K562 (cell line): ENCODE results near the gene ZDHHC22. TPM values are rescaled to one million over a fixed set of nuclear protein-coding genes. Genes with fewer than 3 reads are reported as not detected.

ENCODE experiments used
- CBX3 ChIP-seq, 2 experiments: IDR thresholded peaks; 1 replicate in 1 of 2; 2 replicates in 1 of 2; pipeline ENCODE4 v1.6.1; 2012; ENCODE audit warnings: inconsistent platforms in 2 of 2, low read length in 2 of 2, borderline replicate concordance in 1 of 2, control low read depth in 1 of 2
- CHD1 ChIP-seq: fragments of 200-600 bp; sonication (generic); IDR thresholded peaks from one replicate; pipeline ENCODE4 v1.6.1; 2012; ENCODE audit warnings: mild to moderate bottlenecking, moderate library complexity, low read length, inconsistent platforms
- ELF1 ChIP-seq: fragments of 200-800 bp; sonication (Bioruptor generic); IDR thresholded peaks from 2 replicates; pipeline ENCODE4 v1.6.1; 2016; ENCODE audit warnings: missing genetic modification characterization, missing compliant biosample characterization
- JUNB ChIP-seq: fragments of 450-650 bp; formaldehyde crosslinking; conservative IDR thresholded peaks from 2 replicates; pipeline ENCODE4 v1.4.0; 2020; ENCODE audit warnings: mild to moderate bottlenecking
- MAZ ChIP-seq, 2 experiments: fragments of 450-650 bp in 1 of 2; sonication (generic) in 1 of 2; formaldehyde crosslinking; IDR thresholded peaks in 1 of 2; conservative IDR thresholded peaks in 1 of 2; 2 replicates each; pipeline versions ENCODE4 v1.4.0 to v1.5.0; 2020; ENCODE audit warnings: mild to moderate bottlenecking in 1 of 2, missing genetic modification reagents in 1 of 2
- MIER1 ChIP-seq: fragments of 450-650 bp; IDR thresholded peaks from 2 replicates; pipeline ENCODE4 v1.6.1; 2016; ENCODE audit warnings: antibody characterized with exemption, mild to moderate bottlenecking, low read depth
- MYBL2 ChIP-seq, 2 experiments: fragments of 450-650 bp in 1 of 2; sonication (generic) in 1 of 2; formaldehyde crosslinking in 1 of 2; IDR thresholded peaks; 2 replicates each; pipeline versions ENCODE4 v1.6.1 to v1.8.1; 2017 to 2022; ENCODE audit warnings: borderline replicate concordance in 1 of 2, inconsistent platforms in 1 of 2, low read depth in 1 of 2, mild to moderate bottlenecking in 1 of 2, missing genetic modification reagents in 1 of 2, moderate library complexity in 1 of 2
- MYC ChIP-seq, 2 experiments: fragments of 250-450 bp in 1 of 2; sonication (Bioruptor Pico) in 1 of 2; IDR thresholded peaks; 2 replicates each; pipeline versions ENCODE4 v1.5.1 to v1.6.1; 2012 to 2021; ENCODE audit warnings: low read depth in 2 of 2, borderline replicate concordance in 1 of 2, improper control_type of control experiment in 1 of 2, low read length in 1 of 2, mild to moderate bottlenecking in 1 of 2, moderate library complexity in 1 of 2
- MYNN ChIP-seq, 2 experiments: sonication (generic); formaldehyde crosslinking in 1 of 2; IDR thresholded peaks; 2 replicates each; pipeline versions ENCODE4 v1.5.0 to v1.6.1; 2016 to 2020; ENCODE audit warnings: antibody characterized with exemption in 1 of 2, missing genetic modification reagents in 1 of 2
- NCOA1 ChIP-seq: fragments of 450-650 bp; IDR thresholded peaks from 2 replicates; pipeline ENCODE4 v1.6.1; 2016; ENCODE audit warnings: low read depth
- TEAD2 ChIP-seq: fragments of 450-650 bp; IDR thresholded peaks from 2 replicates; pipeline ENCODE4 v1.6.1; 2016; ENCODE audit warnings: missing genetic modification characterization, control low read depth, missing compliant biosample characterization
- TGIF2 ChIP-seq: sonication (generic); formaldehyde crosslinking; IDR thresholded peaks from 2 replicates; pipeline ENCODE4 v1.8.1; 2022; ENCODE audit warnings: mild to moderate bottlenecking, missing genetic modification reagents, moderate library complexity
- ZKSCAN3 ChIP-seq: fragments of 250-450 bp; sonication (Bioruptor Pico); IDR thresholded peaks from 2 replicates; pipeline ENCODE4 v1.4.0; 2020
- ZNF311 ChIP-seq: fragments of 250-450 bp; sonication (Bioruptor Pico); IDR thresholded peaks from 2 replicates; pipeline ENCODE4 v1.4.0; 2020; ENCODE audit warnings: mild to moderate bottlenecking, moderate library complexity
- ZNF347 ChIP-seq: fragments of 450-650 bp; formaldehyde crosslinking; IDR thresholded peaks from 2 replicates; pipeline ENCODE4 v1.4.0; 2020; ENCODE audit warnings: low read depth, mild to moderate bottlenecking, moderate library complexity
- polyA plus RNA-seq, 8 experiments: library from polyadenylated mRNA; depleted of rRNA in 4 of 8; stranded (reverse) in 5 of 8; unstranded in 3 of 8; fragments of >200 nt; fragmentation: Nextera tagmentation in 2 of 8; fragmentation: Illumina TruSeq in 1 of 8; extraction: Ambion mirVana in 2 of 8; extraction: Trizol in 1 of 8; gene quantifications; 2 replicates each; pipeline versions ENCODE4 v1.2.1 to v1.2.3, GENCODE V29; 2011 to 2014; ENCODE audit warnings: inconsistent platforms in 1 of 8, missing spikeins in 1 of 8
- total RNA-seq, 7 experiments: library from RNA; depleted of rRNA in 6 of 7; stranded (reverse); fragments of >200 nt in 6 of 7; fragmentation: Illumina TruSeq in 2 of 7; extraction: Trizol in 2 of 7; gene quantifications; 2 replicates each; pipeline versions ENCODE4 v1.2.1 to v1.2.3, GENCODE V29; 2011 to 2021; ENCODE audit warnings: low replicate concordance in 1 of 7
- TF ChIP-seq, protein P1 (sequence below): fragments of 250-450 bp; sonication (Bioruptor Pico); IDR thresholded peaks from 2 replicates; pipeline ENCODE4 v1.4.0; 2020; ENCODE audit warnings: mild to moderate bottlenecking, moderate library complexity, borderline replicate concordance
- TF ChIP-seq, protein P2 (sequence below): sonication (generic); formaldehyde crosslinking; IDR thresholded peaks from 2 replicates; pipeline ENCODE4 v1.9.0; 2022; ENCODE audit warnings: mild to moderate bottlenecking, missing genetic modification reagents
- TF ChIP-seq, protein P3 (sequence below): fragments of 250-450 bp; sonication (Bioruptor Pico); IDR thresholded peaks from 2 replicates; pipeline ENCODE4 v1.5.0; 2021
- TF ChIP-seq, protein P4 (sequence below): sonication (generic); formaldehyde crosslinking; IDR thresholded peaks from 2 replicates; pipeline ENCODE4 v1.8.0; 2023; ENCODE audit warnings: mild to moderate bottlenecking, missing genetic modification reagents
- TF ChIP-seq, protein P5 (sequence below): fragments of 450-650 bp; IDR thresholded peaks from 2 replicates; pipeline ENCODE4 v1.6.1; 2016; ENCODE audit warnings: borderline replicate concordance

Gene ZDHHC22
- total and polyA plus RNA-seq, 9 of the 15 experiments (the other 6 are each of a cell fraction or from before 2014, with no cell fraction given): not detected

DNA sequence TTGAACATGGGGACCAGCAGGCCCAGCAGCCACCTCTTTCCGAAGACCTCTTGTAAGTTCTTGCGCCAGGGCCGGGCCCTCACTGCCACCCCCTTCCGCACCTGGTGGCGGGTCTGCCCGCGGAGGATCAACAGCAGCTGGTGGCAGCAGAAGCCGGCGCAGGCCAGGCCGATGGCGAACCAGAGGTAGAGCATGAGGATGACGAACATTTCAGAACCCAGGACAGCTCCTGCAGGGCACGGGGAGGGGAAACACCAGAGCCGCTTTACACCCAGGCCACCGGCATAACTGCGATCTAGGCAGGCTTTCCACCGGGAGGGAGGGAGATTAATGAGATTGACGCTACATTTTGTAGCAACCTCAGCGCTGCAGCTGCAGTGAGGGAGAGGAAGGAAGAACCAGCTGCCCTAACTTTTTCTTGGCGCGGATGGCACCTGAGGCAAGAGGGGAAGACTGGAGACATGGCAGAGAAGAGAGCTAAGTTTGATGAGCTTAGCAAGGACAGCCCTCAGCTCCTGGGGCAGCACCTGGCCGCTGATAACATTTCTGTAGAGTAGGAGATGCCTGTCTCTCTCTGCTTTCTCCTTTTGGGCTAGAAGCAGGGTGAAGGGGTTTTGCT is 7.8 kb downstream of the ZDHHC22 start (continued):
- TF ChIP-seq, protein P1, sequence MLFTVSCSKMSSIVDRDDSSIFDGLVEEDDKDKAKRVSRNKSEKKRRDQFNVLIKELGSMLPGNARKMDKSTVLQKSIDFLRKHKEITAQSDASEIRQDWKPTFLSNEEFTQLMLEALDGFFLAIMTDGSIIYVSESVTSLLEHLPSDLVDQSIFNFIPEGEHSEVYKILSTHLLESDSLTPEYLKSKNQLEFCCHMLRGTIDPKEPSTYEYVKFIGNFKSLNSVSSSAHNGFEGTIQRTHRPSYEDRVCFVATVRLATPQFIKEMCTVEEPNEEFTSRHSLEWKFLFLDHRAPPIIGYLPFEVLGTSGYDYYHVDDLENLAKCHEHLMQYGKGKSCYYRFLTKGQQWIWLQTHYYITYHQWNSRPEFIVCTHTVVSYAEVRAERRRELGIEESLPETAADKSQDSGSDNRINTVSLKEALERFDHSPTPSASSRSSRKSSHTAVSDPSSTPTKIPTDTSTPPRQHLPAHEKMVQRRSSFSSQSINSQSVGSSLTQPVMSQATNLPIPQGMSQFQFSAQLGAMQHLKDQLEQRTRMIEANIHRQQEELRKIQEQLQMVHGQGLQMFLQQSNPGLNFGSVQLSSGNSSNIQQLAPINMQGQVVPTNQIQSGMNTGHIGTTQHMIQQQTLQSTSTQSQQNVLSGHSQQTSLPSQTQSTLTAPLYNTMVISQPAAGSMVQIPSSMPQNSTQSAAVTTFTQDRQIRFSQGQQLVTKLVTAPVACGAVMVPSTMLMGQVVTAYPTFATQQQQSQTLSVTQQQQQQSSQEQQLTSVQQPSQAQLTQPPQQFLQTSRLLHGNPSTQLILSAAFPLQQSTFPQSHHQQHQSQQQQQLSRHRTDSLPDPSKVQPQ (CRISPR knock-in tag): no peak
- no peak for TF ChIP-seq CHD1
- TF ChIP-seq ELF1 (tag): no peak
- no peak for TF ChIP-seq MYNN (IDR thresholded peaks at IDR 0.05)
- no peak for TF ChIP-seq MYNN (CRISPR knock-in tag; IDR thresholded peaks at IDR 0.05)
- TF ChIP-seq MYBL2 (IDR thresholded peaks at IDR 0.05; ENCODE audit: low read depth): no peak
- TF ChIP-seq MYBL2 (CRISPR knock-in tag; IDR thresholded peaks at IDR 0.05; ENCODE audit: borderline replicate concordance): no peak
- TF ChIP-seq, protein P2, sequence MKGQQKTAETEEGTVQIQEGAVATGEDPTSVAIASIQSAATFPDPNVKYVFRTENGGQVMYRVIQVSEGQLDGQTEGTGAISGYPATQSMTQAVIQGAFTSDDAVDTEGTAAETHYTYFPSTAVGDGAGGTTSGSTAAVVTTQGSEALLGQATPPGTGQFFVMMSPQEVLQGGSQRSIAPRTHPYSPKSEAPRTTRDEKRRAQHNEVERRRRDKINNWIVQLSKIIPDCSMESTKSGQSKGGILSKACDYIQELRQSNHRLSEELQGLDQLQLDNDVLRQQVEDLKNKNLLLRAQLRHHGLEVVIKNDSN (CRISPR knock-in tag): peak; percentile 18; the same call in 1 of the 2 replicates
- TF ChIP-seq ZNF311 (CRISPR knock-in tag): no peak
- TF ChIP-seq JUNB (CRISPR knock-in tag): no peak
- TF ChIP-seq, protein P3, sequence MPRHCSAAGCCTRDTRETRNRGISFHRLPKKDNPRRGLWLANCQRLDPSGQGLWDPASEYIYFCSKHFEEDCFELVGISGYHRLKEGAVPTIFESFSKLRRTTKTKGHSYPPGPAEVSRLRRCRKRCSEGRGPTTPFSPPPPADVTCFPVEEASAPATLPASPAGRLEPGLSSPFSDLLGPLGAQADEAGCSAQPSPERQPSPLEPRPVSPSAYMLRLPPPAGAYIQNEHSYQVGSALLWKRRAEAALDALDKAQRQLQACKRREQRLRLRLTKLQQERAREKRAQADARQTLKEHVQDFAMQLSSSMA (CRISPR knock-in tag): no peak
- TF ChIP-seq ZKSCAN3 (CRISPR knock-in tag): no peak
- TF ChIP-seq MYC (IDR thresholded peaks at IDR 0.05; ENCODE audit: low read depth, low read length): no peak
- TF ChIP-seq MYC (CRISPR knock-in tag; IDR thresholded peaks at IDR 0.05; ENCODE audit: borderline replicate concordance, low read depth): no peak
- TF ChIP-seq, protein P4, sequence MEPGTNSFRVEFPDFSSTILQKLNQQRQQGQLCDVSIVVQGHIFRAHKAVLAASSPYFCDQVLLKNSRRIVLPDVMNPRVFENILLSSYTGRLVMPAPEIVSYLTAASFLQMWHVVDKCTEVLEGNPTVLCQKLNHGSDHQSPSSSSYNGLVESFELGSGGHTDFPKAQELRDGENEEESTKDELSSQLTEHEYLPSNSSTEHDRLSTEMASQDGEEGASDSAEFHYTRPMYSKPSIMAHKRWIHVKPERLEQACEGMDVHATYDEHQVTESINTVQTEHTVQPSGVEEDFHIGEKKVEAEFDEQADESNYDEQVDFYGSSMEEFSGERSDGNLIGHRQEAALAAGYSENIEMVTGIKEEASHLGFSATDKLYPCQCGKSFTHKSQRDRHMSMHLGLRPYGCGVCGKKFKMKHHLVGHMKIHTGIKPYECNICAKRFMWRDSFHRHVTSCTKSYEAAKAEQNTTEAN (CRISPR knock-in tag): no peak
- no peak for TF ChIP-seq ZNF347
- no peak for TF ChIP-seq NCOA1
- TF ChIP-seq MAZ (CRISPR knock-in tag; conservative IDR thresholded peaks at IDR 0.05 in 1 of 2, IDR thresholded peaks at IDR 0.05 in 1 of 2): peak in 1 of 2 experiments; percentile 43; a peak in 1 of 4 replicates
- TF ChIP-seq CBX3 (IDR thresholded peaks at IDR 0.05; ENCODE audit: borderline replicate concordance in 1 of 2, low read length in 2 of 2): no peak
- peak; percentile 94 for TF ChIP-seq MIER1
- TF ChIP-seq, protein P5, sequence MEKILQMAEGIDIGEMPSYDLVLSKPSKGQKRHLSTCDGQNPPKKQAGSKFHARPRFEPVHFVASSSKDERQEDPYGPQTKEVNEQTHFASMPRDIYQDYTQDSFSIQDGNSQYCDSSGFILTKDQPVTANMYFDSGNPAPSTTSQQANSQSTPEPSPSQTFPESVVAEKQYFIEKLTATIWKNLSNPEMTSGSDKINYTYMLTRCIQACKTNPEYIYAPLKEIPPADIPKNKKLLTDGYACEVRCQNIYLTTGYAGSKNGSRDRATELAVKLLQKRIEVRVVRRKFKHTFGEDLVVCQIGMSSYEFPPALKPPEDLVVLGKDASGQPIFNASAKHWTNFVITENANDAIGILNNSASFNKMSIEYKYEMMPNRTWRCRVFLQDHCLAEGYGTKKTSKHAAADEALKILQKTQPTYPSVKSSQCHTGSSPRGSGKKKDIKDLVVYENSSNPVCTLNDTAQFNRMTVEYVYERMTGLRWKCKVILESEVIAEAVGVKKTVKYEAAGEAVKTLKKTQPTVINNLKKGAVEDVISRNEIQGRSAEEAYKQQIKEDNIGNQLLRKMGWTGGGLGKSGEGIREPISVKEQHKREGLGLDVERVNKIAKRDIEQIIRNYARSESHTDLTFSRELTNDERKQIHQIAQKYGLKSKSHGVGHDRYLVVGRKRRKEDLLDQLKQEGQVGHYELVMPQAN: no peak
- TF ChIP-seq TGIF2 (CRISPR knock-in tag): no peak
- TF ChIP-seq TEAD2 (tag): no peak
